Neural crest cell (in vitro differentiated cells): Measurements from ENCODE around the gene CCDC150. TPM values are rescaled to one million over a fixed set of nuclear protein-coding genes. Genes with fewer than 3 reads are reported as not detected.
"Not testable (repeated sequence)": the region's sequence is repeated elsewhere in the genome, so short reads cannot be mapped to it uniquely, and the experiment has no call there.

Experiments used
- DNase-seq: peaks from one replicate; pipeline ENCODE4 v3.0.0; 2021; ENCODE audit warnings: low read depth, mixed read lengths, low spot score
- H3K27ac Mint-ChIP-seq: one replicate; pipeline ENCODE4 v1.8.0; 2021; ENCODE audit warnings: mild to moderate bottlenecking, mixed read lengths; ENCODE audit not compliant: unreplicated experiment
- H3K27me3 Mint-ChIP-seq: 2 replicates; pipeline ENCODE4 v1.8.0; 2021; ENCODE audit warnings: low read depth, mild to moderate bottlenecking, mixed read lengths
- H3K36me3 Mint-ChIP-seq: 2 replicates; pipeline ENCODE4 v1.8.0; 2021; ENCODE audit warnings: low read depth, mild to moderate bottlenecking, mixed read lengths
- H3K4me1 Mint-ChIP-seq: 2 replicates; pipeline ENCODE4 v1.8.0; 2021; ENCODE audit warnings: mixed read lengths
- H3K4me3 Mint-ChIP-seq: one replicate; pipeline ENCODE4 v1.8.0; 2021; ENCODE audit warnings: mild to moderate bottlenecking, mixed read lengths
- H3K9me3 Mint-ChIP-seq: 2 replicates; pipeline ENCODE4 v1.8.0; 2021; ENCODE audit warnings: mixed read lengths
- total RNA-seq: library from RNA; stranded (reverse); gene quantifications from 2 replicates; pipeline ENCODE4 v1.2.1, GENCODE V29; 2021
- TF ChIP-seq, protein P1 (sequence below): fragments of 200-600 bp; sonication (generic); conservative IDR thresholded peaks from 2 replicates; pipeline ENCODE4 v1.5.0; 2021; ENCODE audit warnings: antibody characterized with exemption, mild to moderate bottlenecking

Gene CCDC150
- total RNA-seq, 1 donor from 2014 or later, result 31.8 TPM

DNA sequence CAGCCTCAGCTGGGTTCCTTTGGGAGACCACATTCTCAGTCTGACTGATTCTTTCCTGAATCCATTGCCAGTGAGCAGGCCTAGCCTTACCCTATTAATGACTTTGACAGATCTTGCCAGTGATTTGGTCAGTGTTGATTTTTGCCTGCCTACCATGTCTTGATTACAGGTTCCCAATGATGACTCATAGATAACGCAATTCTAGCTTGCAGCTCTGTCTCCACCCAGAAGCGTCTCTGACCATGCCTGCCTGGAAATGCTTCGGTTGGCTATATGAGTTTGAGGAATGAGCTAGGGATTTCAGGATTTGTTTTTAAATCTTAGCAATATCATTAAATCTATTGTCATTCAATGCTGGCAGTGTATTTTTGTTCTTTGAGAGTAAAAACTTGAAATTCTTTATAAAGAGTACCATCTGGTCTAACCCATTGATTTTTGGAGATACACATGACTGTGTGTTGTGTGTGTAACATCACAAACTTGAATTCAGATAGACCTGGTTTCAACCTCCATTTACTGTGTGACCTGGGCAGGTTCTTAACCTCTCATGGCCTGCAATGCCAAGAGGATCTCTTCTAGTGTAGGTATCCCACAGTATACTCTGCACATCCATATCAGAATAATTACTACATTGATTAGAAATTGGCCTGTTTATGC is 57.0 kb downstream of the CCDC150 start:
- Mint-ChIP-seq H3K4me3 (no peak overlapping the region), H3K27ac (no peak overlapping the region), H3K9me3 (peaks cover 4% of the 10 kb centered on the region), H3K4me1 (no peaks in the 10 kb centered on the region), H3K36me3 (peaks cover 13% of the 10 kb centered on the region), H3K27me3 (no peaks in the 10 kb centered on the region)
- TF ChIP-seq, protein P1, sequence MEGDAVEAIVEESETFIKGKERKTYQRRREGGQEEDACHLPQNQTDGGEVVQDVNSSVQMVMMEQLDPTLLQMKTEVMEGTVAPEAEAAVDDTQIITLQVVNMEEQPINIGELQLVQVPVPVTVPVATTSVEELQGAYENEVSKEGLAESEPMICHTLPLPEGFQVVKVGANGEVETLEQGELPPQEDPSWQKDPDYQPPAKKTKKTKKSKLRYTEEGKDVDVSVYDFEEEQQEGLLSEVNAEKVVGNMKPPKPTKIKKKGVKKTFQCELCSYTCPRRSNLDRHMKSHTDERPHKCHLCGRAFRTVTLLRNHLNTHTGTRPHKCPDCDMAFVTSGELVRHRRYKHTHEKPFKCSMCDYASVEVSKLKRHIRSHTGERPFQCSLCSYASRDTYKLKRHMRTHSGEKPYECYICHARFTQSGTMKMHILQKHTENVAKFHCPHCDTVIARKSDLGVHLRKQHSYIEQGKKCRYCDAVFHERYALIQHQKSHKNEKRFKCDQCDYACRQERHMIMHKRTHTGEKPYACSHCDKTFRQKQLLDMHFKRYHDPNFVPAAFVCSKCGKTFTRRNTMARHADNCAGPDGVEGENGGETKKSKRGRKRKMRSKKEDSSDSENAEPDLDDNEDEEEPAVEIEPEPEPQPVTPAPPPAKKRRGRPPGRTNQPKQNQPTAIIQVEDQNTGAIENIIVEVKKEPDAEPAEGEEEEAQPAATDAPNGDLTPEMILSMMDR, result no peak
- no peak for DNase-seq

DNA sequence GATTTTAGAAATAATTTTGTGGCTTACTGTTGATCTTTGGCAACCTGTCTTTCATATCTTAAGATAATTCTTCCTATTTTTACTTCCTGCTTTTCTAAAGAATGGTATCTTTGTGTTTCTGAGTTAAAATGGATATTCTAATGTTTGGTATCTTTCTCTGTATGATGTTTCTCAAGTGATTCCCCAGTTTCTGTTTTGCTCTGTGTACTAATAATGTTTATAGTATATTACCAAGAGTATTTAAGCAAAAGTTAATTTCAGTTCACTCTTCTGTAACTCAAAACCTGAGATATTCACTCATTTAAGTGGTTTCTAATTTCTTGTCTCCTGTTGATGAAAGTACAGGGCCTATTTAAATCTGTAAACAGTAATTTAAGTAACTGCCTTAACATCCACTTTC is 58.3 kb downstream of the CCDC150 start:
- TF ChIP-seq, protein P1, result no peak
- peaks cover 11% of the 10 kb centered on the region for H3K36me3 Mint-ChIP-seq
- no peaks in the 10 kb centered on the region for H3K9me3 Mint-ChIP-seq
- H3K27me3 Mint-ChIP-seq, result no peaks in the 10 kb centered on the region
- no peak overlapping the region for H3K27ac Mint-ChIP-seq
- no peak overlapping the region for H3K4me3 Mint-ChIP-seq
- DNase-seq, result no peak
- no peaks in the 10 kb centered on the region for H3K4me1 Mint-ChIP-seq

DNA sequence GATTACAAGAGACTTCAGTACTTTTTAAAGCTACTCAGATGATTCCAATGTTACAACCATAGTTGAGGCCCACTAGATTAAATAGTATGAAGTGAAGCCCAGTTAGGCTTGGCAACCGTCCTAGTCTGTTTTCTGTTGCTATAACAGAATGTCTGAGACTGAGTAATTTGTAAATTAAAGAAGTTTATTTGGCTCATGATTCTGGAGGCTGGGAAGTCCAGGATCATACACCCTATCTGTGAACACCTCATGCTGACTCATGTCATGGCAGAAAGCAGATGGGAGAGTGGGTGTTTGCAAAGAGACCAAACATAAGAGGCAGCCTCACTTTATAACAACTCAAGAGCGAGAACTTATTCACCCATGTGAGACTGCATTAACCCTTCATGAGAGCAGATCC is 63.1 kb downstream of the CCDC150 start:
- Mint-ChIP-seq H3K36me3 (peaks cover 21% of the 10 kb centered on the region), H3K9me3 (peaks cover 2% of the 10 kb centered on the region), H3K4me3 (no peak overlapping the region), H3K27ac (no peak overlapping the region), H3K27me3 (no peaks in the 10 kb centered on the region), H3K4me1 (no peaks in the 10 kb centered on the region)
- no peak for DNase-seq
- TF ChIP-seq, protein P1, result no peak

- Mint-ChIP-seq H3K4me1 (no peaks in the 10 kb centered on the region), H3K4me3 (no peak overlapping the region), H3K9me3 (peaks cover 2% of the 10 kb centered on the region), H3K27me3 (no peaks in the 10 kb centered on the region), H3K36me3 (peaks cover 28% of the 10 kb centered on the region), H3K27ac (no peak overlapping the region)
- no peak for DNase-seq
- TF ChIP-seq, protein P1, result no peak
These were observed 64.2 kb downstream of the CCDC150 start for GRCh38 chr2:196703695-196704094.

DNA sequence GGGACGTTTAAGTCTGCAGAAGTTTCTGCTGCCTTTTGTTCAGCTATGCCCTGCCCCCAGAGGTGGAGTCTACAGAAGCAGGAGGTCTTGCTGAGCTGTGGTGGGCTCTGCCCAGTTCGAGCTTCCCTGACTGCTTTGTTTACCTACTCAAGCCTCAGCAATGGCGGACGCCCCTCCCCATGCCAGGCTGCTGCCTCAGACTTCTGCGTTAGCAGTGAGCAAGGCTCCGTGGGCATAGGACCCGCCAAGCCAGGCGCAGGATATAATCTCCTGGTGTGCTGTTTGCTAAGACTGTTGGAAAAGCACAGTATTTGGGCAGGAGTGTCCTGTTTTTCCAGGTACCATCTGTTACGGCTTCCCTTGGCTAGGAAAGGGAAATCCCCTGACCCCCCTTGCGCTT is 70.5 kb downstream of the CCDC150 start:
- H3K36me3 Mint-ChIP-seq, result peaks cover 36% of the 10 kb centered on the region
- not testable (repeated sequence) for DNase-seq, H3K4me3 Mint-ChIP-seq, H3K27me3 Mint-ChIP-seq, H3K27ac Mint-ChIP-seq, H3K9me3 Mint-ChIP-seq, H3K4me1 Mint-ChIP-seq

GRCh38 chr2:196711625-196712024 is 72.1 kb downstream of the CCDC150 start:
- Mint-ChIP-seq H3K4me3 (no peak overlapping the region), H3K27me3 (no peaks in the 10 kb centered on the region), H3K9me3 (peaks cover 5% of the 10 kb centered on the region), H3K4me1 (no peaks in the 10 kb centered on the region), H3K36me3 (peaks cover 28% of the 10 kb centered on the region), H3K27ac (no peak overlapping the region)
- TF ChIP-seq, protein P1, result no peak
- DNase-seq, result no peak
